ENCODE data around the gene RMI2. TPM values are rescaled to one million over a fixed set of nuclear protein-coding genes. Genes with fewer than 3 reads are reported as not detected.

Gene RMI2
- total and polyA plus RNA-seq, 5 experiments from 2014 or later = 1.3 to 13.5 (median 2.8) TPM

DNA sequence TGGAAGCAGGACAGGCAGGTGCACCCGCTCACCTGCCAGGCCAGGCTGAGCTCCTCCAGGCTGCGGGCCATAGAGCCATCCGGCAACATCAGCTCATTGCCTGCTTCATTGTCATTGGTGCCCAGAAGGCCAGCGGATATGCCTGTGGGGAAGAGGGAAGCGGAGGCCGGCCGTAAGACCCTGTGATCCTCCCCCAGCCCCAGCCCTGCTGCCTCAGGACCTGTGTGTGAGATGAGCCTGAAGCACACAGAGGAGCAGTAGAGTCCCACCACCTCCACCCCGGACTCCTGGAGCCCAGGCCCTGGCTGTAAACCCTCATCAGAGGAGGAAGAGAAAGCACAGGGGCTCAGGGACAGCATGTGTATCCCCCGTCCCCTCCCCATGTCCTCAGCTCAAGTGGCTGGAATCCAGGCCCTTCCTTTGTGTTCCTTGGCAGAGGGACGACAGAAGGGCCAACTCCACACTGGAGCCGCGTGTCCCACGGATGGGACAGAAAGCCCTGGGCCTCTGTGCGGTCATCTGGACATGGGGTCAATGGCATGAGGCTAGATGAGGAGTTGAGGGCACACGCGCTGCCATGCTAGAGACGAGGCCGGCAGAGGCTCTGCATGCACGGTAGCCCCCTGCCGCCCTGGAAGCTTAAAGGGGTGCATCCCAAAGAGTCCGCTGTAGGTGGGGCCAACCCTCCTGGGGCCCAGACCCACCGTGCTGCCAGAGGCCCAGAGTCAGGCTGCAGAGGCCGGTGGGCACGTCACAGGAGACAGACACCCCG is 39.1 kb downstream of the RMI2 start:
- Mint-ChIP-seq H3K9me3 (no peaks in the 10 kb centered on the region), H3K36me3 (peaks cover 0 to 14% (median 4%) of the 10 kb centered on the region in 3 donors), H3K4me1 (peaks cover 0 to 5% (median under 1%) of the 10 kb centered on the region in 4 donors), H3K27me3 (no peaks in the 10 kb centered on the region), H3K27ac (peak overlapping the region in 1 of 10 donors; percentile 24), H3K4me3 (no peak overlapping the region)
- DNase-seq = peak in 1 of 10 donors; percentile 43
- no peak for ATAC-seq
- POLR2A ChIA-PET = no interaction called here

DNA sequence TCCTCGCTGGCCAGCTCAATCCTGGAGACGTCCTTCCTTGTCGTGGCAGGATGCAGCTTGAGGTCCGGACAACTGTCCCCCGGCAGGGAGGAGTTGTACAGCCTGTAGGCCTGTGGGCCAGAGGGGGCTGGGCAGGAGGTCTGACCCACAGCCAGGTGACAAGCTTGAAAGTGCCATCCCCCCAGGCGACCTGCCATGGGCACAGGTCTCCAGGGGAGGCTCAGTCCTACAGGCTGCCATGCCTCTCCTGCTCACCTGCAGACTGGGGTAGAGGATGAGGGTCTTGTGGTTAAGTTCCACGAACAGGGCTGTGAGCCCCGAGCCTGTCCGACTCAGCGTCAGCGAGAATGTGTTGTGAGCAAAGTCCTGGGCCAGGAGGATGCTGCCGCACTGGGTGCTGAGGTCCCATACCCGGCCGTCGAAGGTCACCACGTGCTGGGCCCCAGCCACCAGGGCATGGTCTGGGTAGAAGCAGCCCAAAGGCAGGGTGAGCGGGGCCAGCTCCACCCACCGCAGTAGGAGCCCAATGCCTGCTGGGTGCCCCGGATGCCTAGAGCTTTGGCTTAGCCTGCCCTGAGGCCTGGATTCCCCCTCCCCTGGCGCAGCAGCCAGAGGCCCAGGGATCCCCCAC is 39.8 kb downstream of the RMI2 start:
- DNase-seq = no peak
- no peak for ATAC-seq
- Mint-ChIP-seq H3K27ac (peak overlapping the region in 1 of 10 donors; percentile 56), H3K9me3 (no peaks in the 10 kb centered on the region), H3K4me3 (no peak overlapping the region), H3K36me3 (peaks cover 0 to 13% (median 4%) of the 10 kb centered on the region in 3 donors), H3K27me3 (no peaks in the 10 kb centered on the region), H3K4me1 (no peaks in the 10 kb centered on the region)
- POLR2A ChIA-PET = no interaction called here

DNA sequence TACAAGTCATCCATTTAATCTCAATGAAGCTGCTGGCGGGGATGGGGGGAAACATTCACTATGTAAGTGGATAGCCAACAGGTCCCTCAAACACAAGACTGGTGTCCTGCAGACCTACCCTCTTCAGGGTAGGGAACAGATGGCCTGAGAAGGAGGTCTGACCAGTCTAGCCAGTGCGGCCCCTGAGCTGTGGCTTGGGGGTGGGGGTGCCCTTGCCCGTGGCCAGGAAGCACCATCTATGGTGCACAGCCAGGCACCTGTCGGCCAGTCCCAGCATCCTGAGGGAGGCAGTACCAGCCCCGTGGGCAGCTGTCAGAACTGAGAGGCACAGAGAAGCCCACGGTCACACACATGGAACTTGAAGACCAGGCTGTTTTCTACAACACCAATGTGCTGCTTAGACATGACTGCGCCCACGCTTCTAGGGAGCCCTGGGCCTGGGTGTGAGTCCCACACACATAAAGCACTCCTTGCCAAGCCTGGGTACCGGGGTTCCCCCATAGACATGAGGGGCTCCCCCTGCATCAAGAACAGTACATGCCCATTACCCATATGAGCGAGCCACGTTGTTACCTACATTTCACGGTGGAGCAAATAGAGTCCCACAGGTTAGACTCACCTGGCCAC is 40.9 kb downstream of the RMI2 start:
- H3K4me3 Mint-ChIP-seq = no peak overlapping the region

DNA sequence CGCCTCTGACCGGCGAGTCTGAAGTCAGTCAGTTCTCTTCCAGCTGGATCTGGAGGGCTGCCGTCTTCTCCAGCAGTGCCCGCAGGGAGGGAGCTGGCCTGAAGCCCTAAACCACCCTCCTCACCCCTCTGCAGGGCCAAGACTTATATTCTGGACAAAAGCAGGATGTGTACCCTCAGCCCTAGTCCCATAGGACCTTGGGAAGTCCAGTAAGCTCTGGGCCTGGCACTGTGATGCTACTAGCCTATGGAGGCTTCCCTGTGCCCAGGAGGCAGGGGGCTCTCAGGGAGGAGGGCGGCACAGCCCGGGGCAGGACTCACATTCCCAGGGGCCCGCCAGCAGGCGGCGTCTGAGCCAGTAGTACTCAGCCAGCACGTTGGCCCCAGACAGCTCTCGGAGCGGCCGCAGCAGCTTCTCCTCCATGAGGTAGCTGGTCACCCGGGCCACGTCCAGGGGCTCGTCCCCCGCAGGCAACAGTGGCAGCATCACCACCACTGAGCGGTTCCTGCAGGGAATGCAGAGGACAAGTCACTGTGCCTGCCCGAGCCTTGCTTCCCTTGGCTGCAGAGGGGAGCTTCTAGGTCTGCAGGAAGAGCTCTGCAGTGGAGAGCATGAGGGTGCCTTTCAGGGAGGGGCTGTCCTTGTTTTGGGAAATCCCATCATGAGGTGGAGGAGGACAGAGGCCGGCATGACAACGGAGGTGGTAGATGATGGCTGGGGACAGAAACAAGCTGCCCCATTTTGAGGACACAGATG is 41.7 kb downstream of the RMI2 start:
- no peaks in the 10 kb centered on the region for H3K27me3 Mint-ChIP-seq
- no peak overlapping the region for H3K4me3 Mint-ChIP-seq
- POLR2A ChIA-PET = no interaction called here
- peak overlapping the region in 1 of 10 donors; percentile 61 for H3K27ac Mint-ChIP-seq
- no peaks in the 10 kb centered on the region for H3K9me3 Mint-ChIP-seq
- peaks cover 0 to 4% (median 2%) of the 10 kb centered on the region in 3 donors for H3K36me3 Mint-ChIP-seq
- H3K4me1 Mint-ChIP-seq = no peaks in the 10 kb centered on the region
- ATAC-seq (no peak), DNase-seq (no peak)

More for the DNA sequence above, 40.9 kb downstream of the RMI2 start:
- H3K27ac Mint-ChIP-seq = peak overlapping the region in 1 of 10 donors; percentile 15
- POLR2A ChIA-PET = no interaction called here
- peaks cover 0 to 10% (median 4%) of the 10 kb centered on the region in 3 donors for H3K36me3 Mint-ChIP-seq
- no peaks in the 10 kb centered on the region for H3K27me3 Mint-ChIP-seq
- DNase-seq (no peak), ATAC-seq (no peak)
- H3K4me1 Mint-ChIP-seq = no peaks in the 10 kb centered on the region
- H3K9me3 Mint-ChIP-seq = no peaks in the 10 kb centered on the region

DNA sequence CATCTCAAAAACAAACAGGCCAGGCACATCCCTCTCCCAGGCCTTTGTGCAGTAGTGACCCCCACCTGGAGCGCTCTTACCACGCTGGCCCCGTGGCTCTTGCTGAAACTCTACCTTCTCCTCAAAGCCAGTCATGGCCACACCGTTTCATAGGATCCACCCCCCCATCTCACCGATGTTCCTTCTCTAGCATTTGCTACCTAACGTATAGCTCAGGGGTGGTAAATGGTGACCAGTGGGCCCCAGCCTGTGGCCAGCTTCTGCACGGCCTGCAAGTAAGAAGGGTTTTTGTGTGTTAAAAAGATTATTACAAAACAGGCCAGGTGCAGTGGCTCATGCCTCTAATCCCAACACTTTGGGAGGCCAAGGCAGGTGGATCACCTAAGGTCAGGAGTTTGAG is 43.8 kb downstream of the RMI2 start:
- peaks cover 0 to 2% (median 0%) of the 10 kb centered on the region in 3 donors for H3K36me3 Mint-ChIP-seq
- no peak overlapping the region for H3K4me3 Mint-ChIP-seq
- no peaks in the 10 kb centered on the region for H3K27me3 Mint-ChIP-seq

DNA sequence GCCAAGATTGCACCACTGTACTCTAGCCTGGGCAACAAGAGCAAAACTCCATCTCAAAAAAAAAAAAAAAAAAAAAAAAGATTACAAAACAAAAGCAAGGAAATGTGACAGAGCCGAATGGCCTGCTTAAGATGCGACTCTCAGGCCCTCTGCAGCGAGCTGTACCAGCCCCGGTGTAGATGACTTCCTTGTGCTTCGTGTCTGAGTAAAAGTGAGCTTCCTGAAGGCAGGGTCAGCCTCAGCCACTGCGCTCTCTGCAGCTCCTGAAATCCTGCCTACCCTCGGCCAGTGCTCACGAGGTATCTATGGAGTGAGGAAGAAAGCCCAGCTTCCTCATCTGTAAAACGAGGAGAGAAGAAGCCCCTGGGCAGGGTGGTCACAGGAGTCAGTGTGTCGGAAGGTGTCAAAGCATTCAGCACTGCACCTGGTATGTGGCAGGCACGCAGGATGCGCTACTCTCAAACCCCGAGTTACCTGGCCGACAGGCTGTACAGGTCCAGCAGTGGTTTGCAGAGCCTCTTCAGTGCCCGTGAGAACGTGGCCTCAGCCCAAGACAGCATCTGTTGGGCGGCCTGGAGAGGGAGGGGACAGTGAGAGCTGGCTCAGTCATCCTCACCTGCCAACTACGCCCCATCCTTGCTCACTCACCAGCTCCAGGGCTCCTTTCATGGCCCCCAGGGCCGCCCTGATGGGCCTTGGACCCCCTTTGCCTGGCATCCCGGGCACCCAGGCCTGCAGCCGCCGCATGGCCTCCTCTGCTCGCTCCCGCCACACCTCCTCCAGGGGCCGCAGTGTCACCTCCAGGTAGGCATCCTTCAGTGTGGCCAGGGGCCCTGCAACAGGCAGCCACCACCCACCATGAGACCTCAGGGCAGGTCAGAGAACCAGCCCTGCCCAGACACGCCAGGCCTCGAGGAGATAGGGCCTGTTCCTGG is 44.6 kb downstream of the RMI2 start:
- peaks cover 0 to 2% (median 0%) of the 10 kb centered on the region in 3 donors for H3K36me3 Mint-ChIP-seq
- POLR2A ChIA-PET = no interaction called here
- no peaks in the 10 kb centered on the region for H3K4me1 Mint-ChIP-seq

More for the DNA sequence above, 43.8 kb downstream of the RMI2 start:
- Mint-ChIP-seq H3K27ac (peak overlapping the region in 2 of 10 donors; percentile 27 to 51), H3K4me1 (no peaks in the 10 kb centered on the region), H3K9me3 (no peaks in the 10 kb centered on the region)
- ATAC-seq (no peak), DNase-seq (no peak)
- POLR2A ChIA-PET = no interaction called here

DNA sequence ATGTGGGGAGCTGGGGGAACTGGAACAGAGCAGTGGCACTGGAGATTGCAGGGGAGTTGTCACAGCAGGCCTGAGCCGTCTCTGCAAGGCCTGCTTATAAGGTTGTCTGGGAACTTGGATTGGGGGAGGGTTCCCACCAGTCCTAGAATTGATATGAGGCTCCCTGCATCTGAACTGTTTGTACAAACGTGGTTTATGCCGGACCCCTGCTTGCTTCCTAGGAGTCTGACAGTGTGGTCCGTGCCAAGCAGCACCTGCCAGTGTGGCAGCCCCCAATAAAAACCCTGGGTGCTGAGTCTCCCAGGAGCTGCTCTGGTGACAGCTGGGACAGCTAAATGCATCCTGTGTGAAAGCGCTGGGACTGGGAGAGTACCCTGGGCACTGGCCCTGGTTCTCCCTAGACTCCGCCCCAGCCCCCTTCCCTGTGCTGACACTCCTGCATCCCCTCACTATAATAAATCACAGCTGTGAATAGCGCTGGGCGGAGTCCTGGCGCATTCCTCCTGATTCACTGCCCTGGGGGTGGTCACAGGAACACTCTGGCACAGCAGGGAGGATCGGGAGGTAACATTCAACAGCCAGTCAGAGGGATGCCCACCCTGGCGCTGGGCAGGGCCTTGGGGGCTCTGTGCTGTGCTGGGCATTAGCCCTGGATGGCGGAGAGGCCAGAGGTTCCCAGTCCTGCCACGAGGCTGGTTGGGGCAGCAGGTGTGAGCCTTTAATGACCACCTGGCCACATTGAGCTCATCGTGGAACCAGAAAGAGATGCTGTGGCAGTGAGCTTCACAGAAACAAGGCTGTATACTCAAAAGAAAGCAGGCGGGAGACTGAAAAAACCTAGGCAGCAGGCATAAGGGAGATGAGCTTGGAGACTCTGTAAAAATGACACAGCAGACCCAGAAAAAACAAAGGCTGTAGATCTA is 45.6 kb downstream of the RMI2 start:
- Mint-ChIP-seq H3K27ac (peak overlapping the region in 2 of 10 donors; percentile 49 to 69), H3K4me1 (no peaks in the 10 kb centered on the region), H3K9me3 (no peaks in the 10 kb centered on the region), H3K4me3 (no peak overlapping the region), H3K36me3 (peaks cover 0 to 2% (median 0%) of the 10 kb centered on the region in 3 donors), H3K27me3 (no peaks in the 10 kb centered on the region)
- DNase-seq = no peak
- ATAC-seq = no peak
- POLR2A ChIA-PET = no interaction called here

More for the DNA sequence above, 44.6 kb downstream of the RMI2 start:
- Mint-ChIP-seq H3K27ac (peak overlapping the region in 1 of 10 donors; percentile 51), H3K27me3 (no peaks in the 10 kb centered on the region), H3K9me3 (no peaks in the 10 kb centered on the region), H3K4me3 (no peak overlapping the region)
- no peak for DNase-seq
- no peak for ATAC-seq

DNA sequence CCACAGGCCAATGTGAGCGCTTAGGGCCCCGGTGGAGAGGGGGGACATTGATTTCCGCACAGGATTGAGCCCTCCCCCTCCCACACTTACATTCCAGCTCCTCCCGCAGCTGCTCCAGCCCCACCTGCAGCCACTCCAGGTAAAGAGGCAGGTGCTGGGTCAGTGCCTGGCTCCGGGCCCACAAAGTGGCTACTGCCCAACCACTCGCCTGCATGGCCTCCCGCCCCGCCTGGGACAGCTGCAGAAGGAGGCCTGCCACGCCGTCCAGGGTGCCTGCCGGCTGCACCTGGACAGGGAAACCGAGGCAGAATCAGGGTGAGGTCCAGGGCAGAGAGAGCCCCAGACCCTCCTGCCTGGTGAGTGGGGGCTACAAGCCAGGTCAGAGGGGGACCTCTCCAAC is 46.3 kb downstream of the RMI2 start:
- Mint-ChIP-seq H3K4me3 (no peak overlapping the region), H3K36me3 (no peaks in the 10 kb centered on the region)
- POLR2A ChIA-PET = no interaction called here

DNA sequence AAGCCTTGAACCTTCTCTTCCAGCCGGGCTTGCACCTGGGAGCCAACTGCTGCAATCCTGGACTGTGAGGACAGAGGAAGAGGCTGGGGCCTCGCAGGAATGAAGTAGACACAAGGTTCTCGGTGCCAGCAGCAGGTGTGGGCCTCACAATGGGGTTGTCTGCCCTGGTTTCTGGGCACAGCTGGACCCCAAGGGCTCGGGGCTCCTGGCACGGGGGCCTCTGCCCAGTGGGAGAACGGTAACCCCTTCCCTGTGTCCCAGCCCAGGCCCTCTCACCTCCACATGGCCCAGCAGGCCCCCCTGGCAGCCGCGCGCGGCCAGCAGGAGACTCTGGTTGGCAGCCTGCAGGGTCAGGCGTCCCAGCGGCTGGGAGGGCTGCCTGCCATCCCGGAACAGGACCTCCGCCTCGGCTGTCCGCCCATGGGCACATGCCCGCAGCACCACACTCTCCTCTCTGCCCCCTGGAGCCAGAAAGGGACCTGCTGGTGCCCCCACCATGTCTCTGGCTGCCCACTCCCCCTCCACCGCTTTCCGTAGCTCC is 46.9 kb downstream of the RMI2 start:
- no peaks in the 10 kb centered on the region for H3K27me3 Mint-ChIP-seq
- no peak overlapping the region for H3K27ac Mint-ChIP-seq
- POLR2A ChIA-PET = no interaction called here
- no peak overlapping the region for H3K4me3 Mint-ChIP-seq
- H3K9me3 Mint-ChIP-seq = no peaks in the 10 kb centered on the region
- no peaks in the 10 kb centered on the region for H3K36me3 Mint-ChIP-seq
- DNase-seq = peak in 1 of 10 donors; percentile 51
- ATAC-seq = no peak
- H3K4me1 Mint-ChIP-seq = peaks cover 0 to 5% (median 1%) of the 10 kb centered on the region in 4 donors

More for the DNA sequence above, 46.3 kb downstream of the RMI2 start:
- peaks cover 0 to 3% (median 0%) of the 10 kb centered on the region in 4 donors for H3K4me1 Mint-ChIP-seq
- DNase-seq (no peak), ATAC-seq (no peak)
- H3K27me3 Mint-ChIP-seq = no peaks in the 10 kb centered on the region
- H3K9me3 Mint-ChIP-seq = no peaks in the 10 kb centered on the region
- no peak overlapping the region for H3K27ac Mint-ChIP-seq

DNA sequence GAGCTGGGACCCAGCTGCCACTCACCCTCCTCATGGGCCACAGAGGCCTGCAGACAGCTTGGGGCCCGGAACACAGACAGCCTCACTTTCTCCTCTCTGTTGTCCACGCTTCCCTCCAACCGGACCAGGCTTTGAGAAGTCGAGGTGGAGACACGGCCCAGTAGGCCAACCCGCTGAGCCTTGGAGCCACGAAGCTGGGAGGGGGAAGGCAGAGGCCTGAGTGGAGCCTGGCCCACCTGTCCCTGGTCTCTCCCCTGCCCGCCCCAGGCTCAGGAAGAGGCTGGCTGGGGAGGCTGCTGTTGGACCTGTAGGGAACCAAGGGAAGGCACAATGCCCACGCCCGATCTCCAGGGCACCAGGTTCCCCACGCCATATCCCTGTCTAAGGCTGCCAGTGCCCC is 48.1 kb downstream of the RMI2 start:
- Mint-ChIP-seq H3K27ac (no peak overlapping the region), H3K36me3 (no peaks in the 10 kb centered on the region), H3K4me3 (no peak overlapping the region), H3K9me3 (no peaks in the 10 kb centered on the region), H3K27me3 (no peaks in the 10 kb centered on the region), H3K4me1 (peaks cover 0 to 5% (median 1%) of the 10 kb centered on the region in 4 donors)
- no peak for ATAC-seq
- POLR2A ChIA-PET = no interaction called here
- DNase-seq = no peak

Measured in naive thymus-derived CD8-positive, alpha-beta T cell (primary cell).